Endothelial cell of umbilical vein (primary cell): ENCODE results near the gene CHST12. TPM values are rescaled to one million over a fixed set of nuclear protein-coding genes. Genes with fewer than 3 reads are reported as not detected.
"Not testable (repeated sequence)": the region's sequence is repeated elsewhere in the genome, so short reads cannot be mapped to it uniquely, and the experiment has no call there.

Experiments
- BruUV-seq: library from RNA; stranded (reverse); fragments of 400-500 nt; replicated peaks from 2 replicates; lab custom pipeline; 2021; lab: Mats Ljungman, UMichigan
- CTCF ChIA-PET: fragments of 300-600, 350-600 bp; sonication (Branson Sonifier 250); formaldehyde crosslinking; loops from one replicate; lab custom pipeline; 2021; ENCODE audit warnings: antibody characterized with exemption, inconsistent platforms; lab: Charles Lee
- POLR2A ChIA-PET: fragments of 300-600, 350-600 bp; sonication (Branson Sonifier 250); formaldehyde crosslinking; loops from one replicate; lab custom pipeline; 2021; ENCODE audit warnings: antibody characterized with exemption, inconsistent platforms; lab: Charles Lee
- DNase-seq: peaks from one replicate; pipeline ENCODE4 v3.0.0-alpha.2; 2011; ENCODE audit warnings: low read depth, low spot score
- FAIRE-seq: peaks from 2 replicates; lab custom pipeline; 2011; peaks lifted over from hg19 to GRCh38; lab: Jason Lieb, UNC
- H2AFZ ChIP-seq: 2 replicates; pipeline ENCODE4 v1.6.0; 2012; ENCODE audit warnings: low read depth, low read length, control low read depth, inconsistent platforms
- H3K27ac ChIP-seq: 2 replicates; pipeline ENCODE4 v1.5.1; 2011; ENCODE audit warnings: low read depth, mild to moderate bottlenecking, control low read depth, low read length, moderate library complexity; ENCODE audit not compliant: insufficient read depth
- H3K27me3 ChIP-seq, 2 experiments: 2 replicates each; pipeline versions ENCODE4 v1.6.0 to v1.6.1; 2011; ENCODE audit warnings: low read length in 2 of 2, mixed read lengths in 1 of 2; ENCODE audit not compliant: control insufficient read depth in 2 of 2, insufficient read depth in 2 of 2
- H3K36me3 ChIP-seq, 2 experiments: 2 replicates in 1 of 2; 3 replicates in 1 of 2; pipeline ENCODE4 v1.5.1; 2011; ENCODE audit warnings: low read length in 2 of 2, mild to moderate bottlenecking in 1 of 2, moderate library complexity in 1 of 2; ENCODE audit not compliant: control insufficient read depth in 2 of 2, insufficient read depth in 2 of 2; ENCODE audit errors: extremely low read depth in 1 of 2
- H3K4me1 ChIP-seq: 3 replicates; pipeline ENCODE4 v1.5.1; 2011; ENCODE audit warnings: mild to moderate bottlenecking, low read length; ENCODE audit not compliant: control insufficient read depth, insufficient read depth; ENCODE audit errors: extremely low read depth
- H3K4me2 ChIP-seq: 2 replicates; pipeline ENCODE4 v1.6.1; 2011; ENCODE audit warnings: low read length, control low read depth, mixed read lengths; ENCODE audit not compliant: insufficient read depth
- H3K4me3 ChIP-seq, 3 experiments: fragments of 200-600 bp in 1 of 3; sonication (generic), shearing (Covaris generic) in 1 of 3; replicated peaks in 1 of 3; 2 replicates each; pipeline ENCODE4 v1.5.1; 2011 to 2016; ENCODE audit warnings: control low read depth in 3 of 3, low read length in 3 of 3, mild to moderate bottlenecking in 2 of 3, inconsistent platforms in 1 of 3, low read depth in 1 of 3, moderate library complexity in 1 of 3; ENCODE audit not compliant: insufficient read depth in 1 of 3
- H3K79me2 ChIP-seq: 2 replicates; pipeline ENCODE4 v1.6.0; 2012; ENCODE audit warnings: low read length, inconsistent platforms; ENCODE audit not compliant: control insufficient read depth, insufficient read depth
- H3K9ac ChIP-seq: replicated peaks from 2 replicates; pipeline ENCODE3; 2011; ENCODE audit warnings: low read length, control low read depth; ENCODE audit not compliant: insufficient read depth; ENCODE audit errors: extremely low read depth
- H3K9me1 ChIP-seq: replicated peaks from 3 replicates; pipeline ENCODE4 v1.6.0; 2011; ENCODE audit warnings: mild to moderate bottlenecking, low read length; ENCODE audit not compliant: control insufficient read depth, insufficient read depth; ENCODE audit errors: extremely low read depth
- H3K9me3 ChIP-seq: replicated peaks from 2 replicates; pipeline ENCODE4 v1.5.1; 2012; ENCODE audit warnings: low read length, inconsistent platforms; ENCODE audit not compliant: control insufficient read depth, insufficient read depth
- H4K20me1 ChIP-seq: replicated peaks from 2 replicates; pipeline ENCODE3; 2011; ENCODE audit warnings: mild to moderate bottlenecking, low read length; ENCODE audit not compliant: control insufficient read depth, insufficient read depth; ENCODE audit errors: extremely low read depth
- CTCF ChIP-seq, 2 donors: IDR thresholded peaks; 1 replicate in 1 of 2; 2 replicates in 1 of 2; pipeline ENCODE4 v1.5.1; 2011; ENCODE audit warnings: low read length in 2 of 2, mild to moderate bottlenecking in 2 of 2, moderate library complexity in 2 of 2, control low read depth in 1 of 2, inconsistent platforms in 1 of 2, low read depth in 1 of 2; ENCODE audit not compliant: insufficient read depth in 1 of 2; ENCODE audit errors: extremely low read depth in 1 of 2
- EZH2 ChIP-seq: IDR thresholded peaks from 2 replicates; pipeline ENCODE4 v1.6.1; 2012; ENCODE audit warnings: borderline replicate concordance, low read depth, mild to moderate bottlenecking, moderate library complexity, low read length, inconsistent platforms; ENCODE audit not compliant: severe bottlenecking
- FOS ChIP-seq: IDR thresholded peaks from 2 replicates; pipeline ENCODE4 v1.6.1; 2011; ENCODE audit warnings: mild to moderate bottlenecking, low read length, moderate library complexity, borderline replicate concordance; ENCODE audit not compliant: insufficient read depth
- GATA2 ChIP-seq: IDR thresholded peaks from 2 replicates; pipeline ENCODE4 v1.7.0; 2011; ENCODE audit warnings: low read depth, mild to moderate bottlenecking, moderate library complexity, mixed read lengths, low read length; ENCODE audit not compliant: insufficient read length, insufficient read depth
- JUN ChIP-seq: IDR thresholded peaks from 2 replicates; pipeline ENCODE4 v1.6.1; 2011; ENCODE audit warnings: borderline replicate concordance, low read depth; ENCODE audit not compliant: insufficient read length, insufficient read depth
- MAX ChIP-seq: IDR thresholded peaks from 2 replicates; pipeline ENCODE4 v1.6.1; 2011; ENCODE audit not compliant: insufficient read depth, insufficient read length
- MYC ChIP-seq: IDR thresholded peaks from one replicate; pipeline ENCODE4 v1.6.1; 2011; ENCODE audit warnings: mild to moderate bottlenecking, low read depth, low read length
- POLR2A ChIP-seq: IDR thresholded peaks from 2 replicates; pipeline ENCODE4 v1.6.1; 2012; ENCODE audit warnings: low read depth, mild to moderate bottlenecking, control low read depth, low read length
- POLR2AphosphoS5 ChIP-seq: IDR thresholded peaks from 2 replicates; pipeline ENCODE4 v1.6.1; 2012; ENCODE audit warnings: low read depth, mild to moderate bottlenecking, control low read depth, low read length, moderate library complexity; ENCODE audit not compliant: insufficient read depth
- dilution Hi-C: fragments of 300-500 bp; cut with MboI; formaldehyde crosslinking; loops from one replicate; pipeline ENCODE4 v1.15.0; 2019; ENCODE audit warnings: low sequenced_read_pairs; ENCODE audit not compliant: extremely low pct_ligation_motif_present
- intact Hi-C: fragments of 100-400 bp; cut with micrococcal nuclease; formaldehyde crosslinking; loops from one replicate; pipeline ENCODE4 v1.10.0; 2022
- polyA plus RNA-seq, 4 experiments: library from polyadenylated mRNA; depleted of rRNA in 3 of 4; stranded (reverse) in 3 of 4; unstranded in 1 of 4; fragments of >200 nt; gene quantifications; 2 replicates each; pipeline versions ENCODE4 v1.2.1 to v1.2.3, GENCODE V29; 2011 to 2012; ENCODE audit warnings: missing spikeins in 1 of 4
- total RNA-seq: library from RNA; stranded (reverse); gene quantifications from 2 replicates; pipeline ENCODE4 v1.2.3, GENCODE V29; 2021

CHST12 gene
- total and polyA plus RNA-seq, 2 donors (not counting 3 experiments of a cell fraction or from before 2014, with no cell fraction given), result 30.2 to 52.6 TPM

- H2AFZ ChIP-seq, H3K79me2 ChIP-seq, H3K4me1 ChIP-seq, H3K9ac ChIP-seq, H3K9me1 ChIP-seq, H3K4me3 ChIP-seq, intact Hi-C loops, BruUV-seq, H3K27me3 ChIP-seq, H3K4me2 ChIP-seq, DNase-seq, H3K27ac ChIP-seq, H4K20me1 ChIP-seq, H3K9me3 ChIP-seq, POLR2A ChIA-PET, FAIRE-seq, H3K36me3 ChIP-seq, dilution Hi-C loops: not testable (repeated sequence)
- CTCF ChIA-PET, result interaction anchor here (3.8 kb wide), 1 partner anchor 83 kb away, joined by 43 read pairs; no protein-coding TSS in a partner anchor
Measured at GRCh38 chr7:2386122-2386521, 17.3 kb upstream of the CHST12 start.

GRCh38 chr7:2386964-2387669 is 16.3 kb upstream of the CHST12 start:
- CTCF ChIA-PET, result interaction anchor here (1.0 to 1.6 kb wide), 3 partner anchors 13 to 82 kb away, joined by 3 to 8 read pairs (median 5); no protein-coding TSS in a partner anchor
- dilution Hi-C loops, result no loop called here
- DNase-seq, result peak; percentile 45

More at GRCh38 chr7:2386964-2387669, 16.3 kb upstream of the CHST12 start:
- H4K20me1 ChIP-seq, result no peaks in the 10 kb centered on the region
- no peak overlapping the region for H3K4me2 ChIP-seq
- H3K27ac ChIP-seq, result no peak overlapping the region
- no peaks in the 10 kb centered on the region for H3K9me1 ChIP-seq
- no peak for FAIRE-seq
- BruUV-seq, result no TSS peak
- POLR2A ChIA-PET, result interaction anchor here (1.0 kb wide), 1 partner anchor 33 kb away, joined by 10 read pairs; no protein-coding TSS in a partner anchor
- no peaks in the 10 kb centered on the region for H3K79me2 ChIP-seq
- H3K4me1 ChIP-seq, result no peaks in the 10 kb centered on the region
- no peak overlapping the region for H2AFZ ChIP-seq
- H3K4me3 ChIP-seq, result no peak overlapping the region
- no peak overlapping the region for H3K9ac ChIP-seq
- intact Hi-C loops, result no loop called here
- H3K9me3 ChIP-seq, result no peaks in the 10 kb centered on the region
- no peaks in the 10 kb centered on the region for H3K36me3 ChIP-seq
- H3K27me3 ChIP-seq, result no peaks in the 10 kb centered on the region
- TF ChIP-seq JUN, result no peak
- TF ChIP-seq EZH2, result no peak
- TF ChIP-seq MAX, result no peak
- no peak for TF ChIP-seq POLR2AphosphoS5
- no peak for TF ChIP-seq POLR2A
- no peak for TF ChIP-seq MYC
- TF ChIP-seq FOS, result no peak
- TF ChIP-seq CTCF (IDR thresholded peaks at IDR 0.05; ENCODE audit: extremely low read depth in 1 of 2, insufficient read depth in 1 of 2, low read depth in 1 of 2, low read length in 2 of 2), result no peak
- no peak for TF ChIP-seq GATA2
